ENCODE data around the gene CYP2W1.

- no peak for TF ChIP-seq BCL11A (tag by site-specific recombination; IDR thresholded peaks at IDR 0.05; ENCODE audit: low read depth)
- TF ChIP-seq ZBTB7A (tag by site-specific recombination; IDR thresholded peaks at IDR 0.05; ENCODE audit: low read depth), result no peak
- no peak for TF ChIP-seq HIC1 (tag by site-specific recombination; IDR thresholded peaks at IDR 0.05)
Observed at GRCh38 chr7:934469-935163, 48.4 kb upstream of the CYP2W1 start.

Measured in HEK293 (cell line).